NCI-H774 (cell line): ENCODE results near the gene ZNF14.
"Not testable (repeated sequence)": the region's sequence is repeated elsewhere in the genome, so short reads cannot be mapped to it uniquely, and the experiment has no call there.

Experiments
- DNase-seq: peaks from one replicate; lab custom pipeline; 2025; lab: John Stamatoyannopoulos, UW

ZNF14 gene

DNA sequence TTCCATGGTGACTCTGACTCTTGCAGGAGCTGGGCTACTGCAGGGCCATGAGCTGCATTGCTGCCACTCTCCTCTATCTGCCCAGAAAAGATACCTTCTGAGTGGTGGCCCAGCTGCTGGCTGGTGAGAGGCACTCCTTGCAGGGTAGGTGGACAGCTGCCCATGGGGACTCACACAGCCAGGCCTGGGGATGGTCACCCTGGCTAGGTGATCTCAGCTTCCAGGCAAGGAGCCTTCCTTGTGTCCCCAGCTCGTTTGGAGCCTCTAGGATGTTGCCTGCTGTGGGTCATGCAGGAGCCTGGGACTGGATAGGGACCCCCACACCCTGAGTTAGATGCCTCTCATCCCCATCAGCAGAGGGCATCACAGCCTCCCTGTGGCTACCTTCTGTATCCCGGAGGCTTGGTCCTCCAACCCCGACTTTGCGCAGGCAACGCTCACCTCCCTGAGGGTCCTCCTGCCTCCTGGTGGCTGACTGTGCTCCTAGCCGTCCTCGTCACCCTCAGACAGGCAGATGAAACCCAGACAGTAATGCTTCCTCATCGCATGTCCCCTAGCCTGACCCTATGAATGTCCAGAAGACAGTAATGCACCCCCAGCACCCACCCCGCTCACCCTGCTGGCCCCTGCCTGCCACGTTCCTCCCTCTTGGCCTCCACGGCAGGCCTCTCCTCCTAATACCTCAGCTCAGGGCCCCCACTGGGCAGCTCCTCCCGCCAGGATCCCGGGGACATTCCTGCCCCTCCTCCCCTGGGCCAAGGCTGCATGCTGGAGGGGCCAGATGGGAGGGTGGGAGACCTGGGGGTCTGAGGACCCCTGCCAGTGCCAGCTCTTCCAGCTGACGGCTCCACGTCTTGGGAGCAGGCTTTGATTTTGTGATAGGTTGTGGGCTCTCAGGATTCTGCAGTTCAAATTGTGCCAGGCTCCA, 13.6 kb upstream of the ZNF14 start:
- no peak for DNase-seq

DNA sequence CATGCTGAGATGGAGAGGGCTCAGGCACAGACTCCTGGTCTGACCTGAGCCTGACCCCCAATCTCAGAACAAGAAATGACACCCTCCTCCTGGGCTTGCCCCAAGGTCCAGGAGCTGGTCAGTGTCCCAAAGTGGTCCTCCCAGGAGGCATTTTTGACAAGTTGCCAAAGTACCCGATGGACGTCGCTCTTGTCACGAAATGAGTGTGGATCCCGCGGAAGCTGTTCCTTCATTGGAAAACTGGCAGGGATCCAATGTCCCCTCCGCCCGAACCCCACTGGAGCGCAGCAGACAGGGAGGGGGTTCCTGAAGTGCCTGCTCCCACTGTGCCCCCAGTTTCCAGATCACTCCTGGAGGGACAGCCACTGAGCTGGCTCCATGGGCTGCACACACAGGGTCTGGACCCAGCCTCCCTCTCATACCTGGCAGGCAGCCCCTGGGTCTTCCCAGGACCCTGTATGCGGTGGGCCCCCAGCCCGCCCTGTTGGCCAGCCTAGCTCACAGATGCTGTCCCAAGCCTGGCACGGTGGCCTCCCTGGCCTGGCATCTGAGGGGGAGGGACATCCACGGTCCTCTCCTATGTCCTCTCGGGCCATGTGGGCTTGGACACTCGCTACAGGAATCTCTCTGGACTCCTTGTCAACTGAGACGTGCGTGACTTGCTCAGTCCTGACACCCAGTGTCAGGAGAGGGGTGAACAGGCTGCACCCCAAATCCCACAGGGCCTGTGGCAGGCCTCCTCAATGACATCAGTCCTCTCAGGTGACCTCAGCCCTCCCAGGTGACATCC, 12.8 kb upstream of the ZNF14 start:
- no peak for DNase-seq

DNA sequence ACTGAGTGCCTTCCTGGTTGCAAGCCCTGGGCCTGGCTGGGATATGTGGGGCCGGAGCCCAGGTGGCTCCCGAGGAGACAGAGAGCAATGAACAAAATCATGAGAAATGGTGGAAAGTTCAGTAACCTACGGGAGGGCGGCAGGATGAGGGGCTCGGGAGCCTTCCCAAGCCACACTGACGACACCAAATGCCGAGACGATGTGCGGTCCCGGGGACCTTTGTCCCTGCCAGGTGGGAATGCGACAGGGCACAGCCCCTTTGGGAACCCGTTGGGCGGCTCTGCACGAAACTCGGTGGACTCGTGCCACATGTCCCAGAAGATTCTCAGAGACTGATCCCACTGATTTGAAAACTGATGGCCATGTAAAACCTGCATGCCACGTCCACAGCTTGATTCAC, 11.7 kb upstream of the ZNF14 start:
- DNase-seq, result no peak

DNA sequence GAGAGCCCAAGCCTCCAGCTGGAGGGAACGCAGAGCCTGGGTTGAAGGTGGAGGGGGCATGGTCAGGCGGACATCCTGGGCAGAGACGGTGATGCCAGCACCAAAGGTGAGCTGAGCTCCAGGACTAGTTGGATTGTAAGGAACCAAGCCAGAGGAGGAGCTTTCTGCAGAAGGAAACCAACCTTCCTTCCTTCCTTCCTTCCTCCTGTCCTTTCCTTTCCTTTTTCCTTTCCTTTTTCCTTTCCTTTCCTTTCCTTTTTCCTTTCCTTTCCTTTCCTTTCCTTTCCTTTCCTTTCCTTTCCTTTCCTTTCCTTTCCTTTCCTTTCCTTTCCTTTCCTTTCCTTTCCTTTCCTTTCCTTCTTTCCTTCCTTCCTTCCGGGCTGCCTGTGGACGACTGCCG, 11.0 kb upstream of the ZNF14 start:
- not testable (repeated sequence) for DNase-seq

DNA sequence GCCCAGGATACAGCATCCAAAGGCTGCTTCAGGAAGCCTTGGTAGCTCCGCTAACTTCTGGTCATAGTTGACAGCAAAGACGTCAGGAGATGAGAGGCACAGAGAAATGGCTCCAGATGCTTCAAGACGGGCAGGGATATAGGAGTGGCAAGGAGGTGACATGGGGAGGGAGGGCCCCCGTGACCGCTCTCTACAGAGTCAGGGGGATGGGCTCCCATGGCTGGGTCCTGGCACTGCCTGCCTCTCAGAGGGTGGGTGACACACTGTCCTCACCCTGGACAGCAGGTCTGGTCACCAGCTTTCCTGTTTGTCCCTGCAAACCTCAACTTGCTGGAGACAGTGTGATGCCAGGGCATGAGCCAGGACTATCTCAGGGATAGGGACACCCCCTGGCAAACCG, 10.3 kb upstream of the ZNF14 start:
- no peak for DNase-seq

DNA sequence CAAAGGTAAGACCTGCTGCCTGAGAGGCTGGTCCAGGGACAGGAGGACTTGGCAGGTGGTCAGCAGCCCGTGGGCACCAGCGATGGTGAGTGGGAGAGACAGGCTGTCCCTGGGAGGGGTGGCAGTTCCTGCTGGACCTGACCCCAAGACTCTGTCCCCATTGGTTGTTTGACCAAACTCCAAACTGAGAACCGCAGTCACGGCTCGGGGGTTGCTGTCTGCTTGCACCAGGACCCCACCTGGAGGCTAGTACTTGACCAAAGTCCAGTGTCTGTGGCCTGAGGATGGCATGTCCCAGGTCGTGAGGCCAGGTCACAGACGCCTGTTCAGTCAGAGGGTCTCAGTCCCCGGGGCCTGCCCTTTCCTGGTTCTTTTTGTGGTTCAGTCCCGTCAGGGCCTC, 9.9 kb upstream of the ZNF14 start:
- no peak for DNase-seq

DNA sequence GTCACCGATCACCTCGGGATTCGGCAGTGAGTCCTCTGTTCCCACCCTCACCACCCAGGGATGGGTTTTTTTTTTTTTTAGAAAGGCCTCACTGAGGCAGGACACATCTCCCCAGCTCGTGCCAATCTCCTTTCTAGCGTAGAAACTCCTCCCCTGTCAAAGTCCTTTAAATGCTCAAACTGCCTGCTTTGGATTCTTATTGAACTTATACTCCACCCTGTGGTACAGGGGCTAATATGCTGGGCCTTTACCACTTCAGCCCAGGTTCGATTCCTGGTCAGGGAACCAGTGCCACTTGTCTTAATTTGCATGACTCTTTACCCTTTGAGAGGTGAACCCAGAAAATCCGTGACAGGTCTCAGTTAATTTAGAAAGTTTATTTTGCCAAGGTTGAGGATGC, 8.3 kb upstream of the ZNF14 start:
- DNase-seq, result no peak

DNA sequence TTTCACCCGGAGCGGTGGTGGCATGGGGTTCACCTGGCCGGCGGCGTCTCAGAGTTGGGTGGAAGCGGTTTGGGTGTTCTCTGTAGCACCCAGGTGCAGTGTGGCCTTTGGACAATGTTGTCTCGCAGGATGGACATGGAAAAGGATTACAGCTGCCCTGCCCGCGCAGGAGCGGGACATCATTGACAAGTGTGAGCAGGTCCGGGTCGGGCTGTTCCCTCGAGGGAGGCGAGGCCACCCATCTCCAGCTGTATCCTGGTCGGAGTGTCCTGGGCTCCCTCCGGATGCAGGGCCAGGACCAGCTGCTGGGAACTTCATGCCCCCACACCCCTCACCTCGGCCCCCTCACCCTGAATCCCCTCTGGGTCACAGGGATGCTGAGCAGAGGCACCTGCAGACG, 7.8 kb upstream of the ZNF14 start:
- DNase-seq, result no peak

DNA sequence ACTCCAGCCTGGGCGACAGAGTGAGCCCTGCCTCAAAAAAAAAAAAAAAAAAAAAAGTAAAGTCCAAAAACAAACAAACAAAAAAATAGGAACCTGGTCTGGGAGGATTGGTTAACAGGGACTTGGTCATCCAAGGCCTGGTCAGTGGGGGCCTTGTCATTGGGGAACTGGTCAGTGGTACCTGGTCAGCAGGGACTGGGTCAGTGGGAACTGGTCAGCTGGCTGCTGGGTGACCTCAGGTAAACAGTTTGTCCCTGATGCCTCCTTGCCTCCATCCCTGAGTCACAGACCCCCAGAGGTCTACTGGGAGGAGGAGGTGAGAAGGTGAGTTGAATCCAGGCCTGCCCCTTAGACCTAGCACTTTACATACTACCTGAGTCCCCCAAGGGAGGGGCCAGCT, 5.7 kb upstream of the ZNF14 start:
- DNase-seq, result no peak

DNA sequence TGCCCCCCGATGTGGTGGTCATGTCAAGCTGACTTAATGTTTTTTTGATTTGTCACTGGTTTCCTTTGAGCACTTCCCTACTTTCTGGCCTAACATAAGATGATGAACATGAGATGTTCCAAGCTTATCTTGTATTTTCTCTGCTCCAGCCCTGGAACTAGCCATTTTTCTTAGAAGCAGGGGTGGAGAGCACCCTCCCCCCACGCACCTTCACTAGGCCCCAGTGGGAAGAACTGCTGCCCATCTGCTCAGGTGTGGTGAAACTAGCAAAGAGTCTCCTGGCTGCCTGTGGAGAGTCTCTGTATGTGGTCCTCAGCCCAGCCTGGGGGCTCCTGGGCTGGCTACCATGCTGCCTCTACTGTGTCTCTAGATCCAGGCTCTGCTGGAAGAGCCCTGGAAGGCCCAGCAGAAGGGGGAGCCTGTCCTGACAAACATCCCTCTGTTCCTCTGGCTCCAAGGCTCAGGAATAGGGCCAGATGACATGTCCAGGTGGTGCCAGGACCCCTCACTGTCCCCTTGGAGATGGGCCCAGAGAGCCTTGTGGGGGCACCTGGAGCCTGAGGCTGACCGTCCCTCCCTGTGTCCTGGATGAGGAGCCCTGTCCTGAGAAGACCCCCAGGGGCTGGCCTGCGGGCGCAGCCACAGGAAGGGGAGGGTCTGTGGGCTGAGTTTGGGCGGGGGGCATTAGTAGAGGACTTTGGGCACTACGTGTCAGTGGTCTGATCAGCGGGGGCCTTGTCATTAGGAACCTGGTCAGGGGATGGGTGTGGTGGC, 4.8 kb upstream of the ZNF14 start:
- DNase-seq, result no peak

DNA sequence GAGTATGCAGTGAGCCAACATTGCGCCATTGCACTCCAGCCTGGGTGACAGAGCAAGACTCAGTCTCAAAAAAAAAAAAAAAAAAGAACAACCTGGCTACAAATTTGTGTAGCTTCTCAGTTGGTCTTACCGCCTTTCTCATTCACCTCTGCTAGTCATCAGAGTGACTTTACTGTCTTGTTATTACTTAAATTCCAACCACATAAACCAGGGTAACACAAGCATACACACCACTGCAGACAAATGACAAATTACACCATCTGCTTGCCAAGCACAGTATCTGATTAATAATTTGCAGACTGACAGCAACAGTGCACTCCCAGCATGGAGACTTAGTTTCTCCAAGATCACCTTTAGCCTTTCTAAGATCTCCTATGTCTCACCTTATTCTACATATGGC, 11.0 kb downstream of the ZNF14 start:
- no peak for DNase-seq

DNA sequence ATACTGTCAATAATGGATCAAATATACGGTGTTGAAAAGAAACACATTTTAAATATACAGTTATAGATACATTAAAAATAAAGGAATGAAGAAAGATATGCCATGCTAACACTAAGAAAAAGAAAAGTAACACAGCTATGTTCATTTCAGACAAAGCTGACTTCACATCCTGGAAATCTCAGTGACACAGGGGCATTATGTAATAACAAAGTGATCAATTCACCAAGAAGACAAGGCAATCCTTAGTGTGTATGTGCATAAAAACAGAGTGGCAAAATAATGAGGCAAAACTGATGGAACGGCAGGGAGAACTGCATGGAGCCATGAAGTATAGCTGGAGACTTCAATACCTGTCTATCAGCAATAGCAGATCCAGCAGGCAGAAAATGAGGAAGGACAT, 13.1 kb downstream of the ZNF14 start:
- no peak for DNase-seq

DNA sequence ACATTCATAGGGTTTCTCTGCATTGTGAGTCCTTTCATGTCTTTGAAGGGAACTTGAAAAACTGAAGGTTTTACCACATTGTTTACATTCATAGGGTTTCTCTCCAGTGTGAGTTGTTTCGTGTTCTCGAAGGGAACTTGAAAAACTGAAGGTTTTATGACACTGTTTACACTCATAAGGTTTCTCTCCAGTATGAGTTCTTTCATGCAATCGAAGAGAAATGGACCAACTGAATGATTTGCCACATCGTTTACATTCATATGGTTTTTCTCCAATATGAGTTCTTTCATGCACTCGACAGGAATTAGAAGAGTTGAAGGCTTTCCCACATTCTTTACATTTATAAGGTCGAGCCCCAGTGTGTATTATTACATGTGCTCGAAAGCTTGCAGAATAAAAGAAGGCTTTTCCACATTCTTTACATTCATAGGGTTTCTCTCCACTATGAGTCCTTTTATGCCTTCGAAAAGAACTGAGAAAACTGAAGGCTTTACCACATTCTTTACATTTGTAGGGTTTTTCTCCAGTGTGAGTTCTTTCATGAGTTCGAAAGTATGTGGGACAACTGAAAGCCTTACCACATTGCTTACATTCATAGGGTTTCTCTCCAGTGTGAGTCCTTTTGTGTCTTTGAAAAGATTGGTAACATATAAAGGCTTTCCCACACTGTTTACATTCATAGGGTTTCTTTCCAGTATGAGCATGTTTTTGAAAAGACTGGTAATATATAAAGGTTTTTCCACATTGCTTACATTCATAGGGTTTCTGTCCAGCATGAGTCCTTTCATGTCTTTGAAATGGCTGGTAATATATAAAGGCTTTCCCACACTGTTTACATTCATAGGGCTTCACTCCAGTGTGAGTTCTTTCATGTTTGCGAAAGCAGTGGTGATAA, 20.7 kb downstream of the ZNF14 start:
- no peak for DNase-seq

DNA sequence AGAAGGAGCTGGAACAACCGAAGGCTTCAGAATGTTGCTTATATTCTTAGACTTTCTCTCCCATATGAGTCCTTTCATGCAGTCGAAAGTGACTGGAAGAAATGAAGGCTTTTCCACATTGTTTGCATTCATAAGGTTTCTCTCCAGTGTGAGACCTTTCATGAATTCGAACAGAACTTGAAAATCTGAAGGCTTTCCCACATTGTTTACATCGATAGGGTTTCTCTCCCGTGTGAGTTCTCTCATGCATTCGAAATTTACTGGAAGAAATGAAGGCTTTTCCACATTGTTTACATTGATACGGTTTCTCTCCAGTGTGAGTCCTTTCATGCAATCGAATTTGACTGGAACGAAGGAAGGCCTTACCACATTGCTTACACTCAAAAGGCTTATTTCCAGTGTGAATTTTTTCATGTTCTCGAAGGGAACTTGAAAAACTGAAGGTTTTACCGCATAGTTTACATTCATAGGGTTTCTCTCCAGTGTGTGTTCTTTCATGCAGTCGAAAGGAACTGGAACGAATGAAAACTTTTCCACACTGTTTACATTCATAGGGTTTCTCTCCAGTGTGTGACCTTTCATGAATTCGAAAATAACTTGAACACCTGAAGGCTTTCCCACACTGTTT, 21.5 kb downstream of the ZNF14 start:
- DNase-seq, result no peak

DNA sequence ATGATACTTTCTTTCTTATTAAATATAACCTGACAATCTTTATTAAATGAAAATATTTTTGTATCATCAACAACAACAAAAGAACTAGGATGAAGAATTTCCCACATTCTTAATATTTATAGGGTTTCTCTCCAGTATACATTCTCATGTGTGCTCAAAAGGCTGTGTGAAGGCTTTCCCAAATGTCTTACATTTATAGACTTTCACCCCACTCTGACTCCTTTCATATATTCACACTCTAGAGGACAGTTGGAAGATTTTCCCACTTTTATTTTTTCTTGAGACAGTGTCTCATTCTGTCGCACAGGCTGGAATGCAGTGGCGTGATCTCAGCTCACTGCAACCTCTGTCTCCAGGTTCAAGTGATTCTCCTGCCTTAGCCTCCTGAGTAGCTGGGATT, 22.4 kb downstream of the ZNF14 start:
- DNase-seq, result no peak

DNA sequence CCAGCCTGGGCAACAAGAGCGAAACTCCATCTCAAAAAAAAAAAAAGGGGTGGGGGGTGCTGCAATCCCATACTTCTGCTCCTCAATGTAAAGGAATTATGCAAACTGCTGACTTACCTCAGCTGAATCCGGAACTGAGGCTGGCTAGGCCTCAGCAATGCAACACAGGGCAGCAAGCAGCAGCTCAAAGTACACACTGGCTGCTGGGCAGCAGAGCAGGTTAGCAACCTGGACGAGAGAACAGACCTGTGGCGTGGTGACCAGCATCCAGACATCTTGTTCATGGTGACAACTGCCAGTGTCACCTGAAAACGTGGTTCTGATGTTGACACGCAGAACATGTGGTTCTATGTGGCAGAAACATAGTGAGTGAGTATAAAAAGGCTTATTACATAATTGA, 28.1 kb downstream of the ZNF14 start:
- no peak for DNase-seq

DNA sequence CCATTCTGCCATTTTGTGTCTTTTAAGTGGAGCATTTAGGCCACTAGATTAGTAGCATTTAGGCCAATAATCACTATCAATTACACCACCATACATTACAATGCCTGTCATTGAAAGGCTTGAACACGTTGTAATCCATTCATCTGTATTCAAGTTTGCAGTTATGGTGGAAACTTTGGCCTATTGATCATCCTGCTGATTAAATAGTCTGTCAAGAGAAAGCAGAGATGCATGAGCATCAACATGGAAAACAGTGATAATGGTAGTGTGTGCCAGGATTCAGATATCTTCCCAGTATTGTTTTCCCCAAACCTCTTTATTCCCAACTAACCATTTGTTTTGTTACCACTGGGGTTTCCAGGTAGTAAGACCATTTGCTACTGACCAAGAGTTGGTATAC, 32.4 kb downstream of the ZNF14 start:
- not testable (repeated sequence) for DNase-seq

DNA sequence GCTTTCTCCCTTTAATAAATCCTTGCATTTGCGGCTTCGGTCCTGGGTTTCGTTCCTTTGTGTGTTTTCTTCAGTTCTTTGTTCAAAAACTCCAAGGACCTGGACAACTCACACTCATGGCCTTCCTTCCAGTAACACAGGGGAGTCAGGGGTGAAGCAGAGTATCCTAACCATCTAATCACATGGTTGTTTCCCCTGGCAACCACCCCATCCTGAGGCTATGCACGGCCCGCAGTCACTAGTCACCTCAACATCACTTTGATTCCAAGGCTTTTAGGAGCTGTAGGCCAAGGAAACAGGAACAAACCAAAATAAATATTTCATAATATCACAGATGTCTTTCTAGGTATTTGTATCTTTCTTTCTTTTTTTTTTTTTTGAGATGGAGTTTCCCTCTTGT, 35.3 kb downstream of the ZNF14 start:
- no peak for DNase-seq

DNA sequence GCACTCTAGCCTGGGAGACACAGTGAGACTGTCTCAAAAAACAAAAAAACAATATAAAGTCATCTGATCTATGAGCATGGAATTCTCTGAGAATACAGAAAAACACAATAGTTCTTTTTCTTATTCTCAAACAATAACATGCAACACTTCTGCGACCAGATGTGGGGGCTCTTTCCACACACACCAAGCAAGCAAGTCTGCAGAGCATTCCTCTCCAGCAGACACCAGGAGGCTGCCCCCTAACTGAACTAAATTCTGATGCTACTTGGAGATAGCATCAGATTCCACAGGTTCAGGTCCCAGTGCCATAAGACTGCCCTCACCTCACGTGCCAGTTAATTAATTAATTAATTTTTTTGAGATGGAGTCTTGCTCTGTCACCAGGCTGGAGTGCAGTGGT, 36.5 kb downstream of the ZNF14 start:
- DNase-seq, result no peak

DNA sequence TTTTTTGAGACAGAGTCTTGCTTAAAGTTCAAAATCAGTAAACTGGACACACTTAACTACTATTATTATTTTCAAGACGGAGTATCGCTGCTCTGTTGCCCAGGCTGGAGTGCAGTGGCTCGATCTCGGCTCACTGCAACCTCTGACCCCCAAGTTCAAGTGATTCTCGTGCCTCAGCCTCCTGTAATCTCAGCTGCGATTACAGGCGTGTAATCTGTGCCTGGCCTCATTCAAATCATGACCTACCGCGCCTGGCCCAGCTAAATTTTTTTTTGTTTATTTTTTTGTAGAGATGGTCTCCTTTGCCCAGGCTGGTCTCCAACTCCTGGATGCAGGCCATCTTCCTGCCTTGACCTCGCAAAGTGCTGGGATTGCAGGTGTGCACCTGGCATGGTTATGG, 41.2 kb downstream of the ZNF14 start:
- DNase-seq, result no peak

DNA sequence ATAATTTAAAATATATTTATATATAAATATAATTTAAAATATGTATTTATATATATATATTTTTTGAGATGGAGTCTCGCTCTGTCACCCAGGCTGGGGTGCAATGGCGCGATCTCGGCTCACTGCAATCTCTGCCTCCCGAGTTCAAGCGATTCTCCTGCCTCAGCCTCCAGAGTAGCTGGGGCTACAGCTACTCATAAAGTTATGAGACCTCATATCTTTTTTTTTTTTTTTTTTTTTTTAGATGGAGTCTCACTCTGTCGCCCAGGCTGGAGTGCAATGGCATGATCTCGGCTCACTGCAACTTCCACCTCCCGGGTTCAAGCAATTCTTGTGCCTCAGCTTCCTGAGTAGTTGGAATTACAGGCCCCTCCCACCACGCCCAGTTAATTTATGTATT, 43.9 kb downstream of the ZNF14 start:
- DNase-seq, result not testable (repeated sequence)
